Ovary (tissue), 9 donors: ENCODE results near the gene CCNB1. TPM values are rescaled to one million over a fixed set of nuclear protein-coding genes. Genes with fewer than 3 reads are reported as not detected.

ENCODE experiments used
- DNase-seq, 5 donors: peaks; one replicate each; pipeline ENCODE4 v3.0.0-alpha.2; 2019 to 2020
- H3K27ac ChIP-seq, 2 donors: fragments of 200-600 bp; one replicate each; pipeline versions ENCODE4 v1.5.1 to v1.8.0; 2019 to 2022
- H3K27me3 ChIP-seq: fragments of 200-600 bp; one replicate; pipeline ENCODE4 v1.8.0; 2022
- H3K36me3 ChIP-seq: fragments of 200-600 bp; sonication (generic); one replicate; pipeline ENCODE4 v1.5.1; 2019
- H3K4me1 ChIP-seq: one replicate; pipeline ENCODE4 v1.8.1; 2013; ENCODE audit warnings: mild to moderate bottlenecking, moderate library complexity; ENCODE audit not compliant: insufficient read depth
- H3K4me3 ChIP-seq: fragments of 200-600 bp; sonication (generic); one replicate; pipeline ENCODE4 v1.5.1; 2017
- H3K9me3 ChIP-seq, 2 donors: fragments of 200-600 bp in 1 of 2; sonication (generic) in 1 of 2; one replicate each; pipeline versions ENCODE4 v1.5.1 to v1.8.1; 2013 to 2019; ENCODE audit warnings: mild to moderate bottlenecking in 1 of 2, moderate library complexity in 1 of 2
- EP300 ChIP-seq: sonication (generic); formaldehyde crosslinking; IDR thresholded peaks from one replicate; pipeline ENCODE4 v1.6.1; 2017; ENCODE audit warnings: antibody characterized with exemption
- POLR2A ChIP-seq: fragments of 450-650 bp; IDR thresholded peaks from one replicate; pipeline ENCODE4 v1.6.1; 2017; ENCODE audit warnings: antibody characterized with exemption, mild to moderate bottlenecking, moderate library complexity
- WGBS, 3 donors: extraction: QIAGEN DNeasy Blood & Tissue Kit in 1 of 3; methylation state at CpG; one replicate each; pipeline versions ENCODE4 v1.1.5 to v1.1.7; 2013 to 2017; 5-methylcytosine and 5-hydroxymethylcytosine counted together
- intact Hi-C, 4 donors: fragments of 100-400 bp; cut with DNase I; formaldehyde crosslinking; loops; one replicate each; pipeline versions ENCODE4 v1.11.0 to v1.15.1; 2022 to 2023
- polyA plus RNA-seq, 2 donors: library from polyadenylated mRNA; stranded (reverse); fragments of 200-250 nt in 1 of 2; fragments of 350-450 nt in 1 of 2; fragmentation: Illumina TruSeq in 1 of 2; extraction: RNeasy Lipid Tissue Mini Kit (QIAGEN cat#74804) in 1 of 2; gene quantifications; one replicate each; pipeline ENCODE4 v1.2.3, GENCODE V29; 2013 to 2014
- small RNA-seq: library from RNA; depleted of rRNA; stranded (forward); fragments of <200 nt; gene quantifications from one replicate; pipeline ENCODE3, GENCODE V24; 2016
- total RNA-seq, 7 donors: library from RNA; depleted of rRNA in 2 of 7; stranded (reverse); fragments of >200 nt in 2 of 7; fragmentation: NEBNext Ultra II Directional in 3 of 7; extraction: Animal tissue kit (Norgen Biotek cat#: 25700) in 3 of 7; gene quantifications; one replicate each; pipeline versions ENCODE4 v1.1.0 to v1.2.4, GENCODE V29; 2016 to 2023
- TF ChIP-seq, protein P1 (sequence below), 3 donors: fragments of 450-650 bp in 2 of 3; fragments of 200-600 bp in 1 of 3; IDR thresholded peaks; one replicate each; pipeline versions ENCODE4 v1.5.1 to v1.8.0; 2016 to 2022; ENCODE audit warnings: antibody characterized with exemption in 3 of 3, mild to moderate bottlenecking in 1 of 3
- donor health status: DM: no; HTN: no; CAD: no; lungs with moderate emphysema.
- donor health status: DM: no; HTN: no; CAD: no.
- donor health status: Bipolar disorder and iron deficiency.
- donor health status: DM: yes; HTN: yes; CAD: no.
- donor health status: DM: no; HTN: no; CAD: no.
- donor health status: DM: yes; HTN: yes; CAD: no.

Gene CCNB1
- total and polyA plus RNA-seq, 9 donors: 3.5 to 13.9 (median 6.7) TPM

- intact Hi-C loops: no loop called here
- H3K36me3 ChIP-seq: no peaks in the 10 kb centered on the region
- WGBS, 3 donors: 92 to 93% (median 92%) methylated on average over 8 of the region's 8 CpGs
Measured at GRCh38 chr5:69224520-69224919, 57.6 kb downstream of the CCNB1 start.

DNA sequence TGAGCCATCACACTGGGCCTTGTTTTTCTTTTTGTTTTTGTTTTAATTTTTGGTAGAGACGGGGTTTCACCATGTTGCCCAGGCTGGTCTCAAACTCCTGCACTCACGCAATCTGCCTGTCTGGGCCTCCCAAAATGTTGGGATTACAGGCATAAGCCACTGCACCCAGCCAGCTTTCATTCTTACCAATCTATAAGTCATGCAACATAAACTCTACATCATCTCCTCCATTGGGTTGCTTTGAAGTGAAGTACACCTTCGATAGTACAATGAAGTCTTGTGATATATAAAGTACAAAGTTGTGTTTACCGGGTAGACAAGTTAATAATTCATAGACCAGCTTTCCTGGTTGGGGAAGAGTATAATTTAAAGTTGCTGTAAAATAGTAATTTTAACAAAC lies 58.9 kb downstream of the CCNB1 start:
- no peak overlapping the region for H3K27ac ChIP-seq
- DNase-seq: no peak
- no peaks in the 10 kb centered on the region for H3K36me3 ChIP-seq
- H3K9me3 ChIP-seq: no peaks in the 10 kb centered on the region
- H3K4me1 ChIP-seq: peaks cover 1% of the 10 kb centered on the region
- H3K4me3 ChIP-seq: no peak overlapping the region
- TF ChIP-seq POLR2A: no peak
- no peak for TF ChIP-seq EP300
- TF ChIP-seq, protein P1, sequence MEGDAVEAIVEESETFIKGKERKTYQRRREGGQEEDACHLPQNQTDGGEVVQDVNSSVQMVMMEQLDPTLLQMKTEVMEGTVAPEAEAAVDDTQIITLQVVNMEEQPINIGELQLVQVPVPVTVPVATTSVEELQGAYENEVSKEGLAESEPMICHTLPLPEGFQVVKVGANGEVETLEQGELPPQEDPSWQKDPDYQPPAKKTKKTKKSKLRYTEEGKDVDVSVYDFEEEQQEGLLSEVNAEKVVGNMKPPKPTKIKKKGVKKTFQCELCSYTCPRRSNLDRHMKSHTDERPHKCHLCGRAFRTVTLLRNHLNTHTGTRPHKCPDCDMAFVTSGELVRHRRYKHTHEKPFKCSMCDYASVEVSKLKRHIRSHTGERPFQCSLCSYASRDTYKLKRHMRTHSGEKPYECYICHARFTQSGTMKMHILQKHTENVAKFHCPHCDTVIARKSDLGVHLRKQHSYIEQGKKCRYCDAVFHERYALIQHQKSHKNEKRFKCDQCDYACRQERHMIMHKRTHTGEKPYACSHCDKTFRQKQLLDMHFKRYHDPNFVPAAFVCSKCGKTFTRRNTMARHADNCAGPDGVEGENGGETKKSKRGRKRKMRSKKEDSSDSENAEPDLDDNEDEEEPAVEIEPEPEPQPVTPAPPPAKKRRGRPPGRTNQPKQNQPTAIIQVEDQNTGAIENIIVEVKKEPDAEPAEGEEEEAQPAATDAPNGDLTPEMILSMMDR (IDR thresholded peaks at IDR 0.05): no peak
- intact Hi-C loops: no loop called here
- H3K27me3 ChIP-seq: no peaks in the 10 kb centered on the region
- WGBS, 3 donors: 90 to 93% (median 91%) methylated on average over 4 of the region's 4 CpGs

More at GRCh38 chr5:69224520-69224919, 57.6 kb downstream of the CCNB1 start:
- TF ChIP-seq EP300 (no peak), POLR2A (no peak)
- TF ChIP-seq, protein P1 (IDR thresholded peaks at IDR 0.05): no peak
- DNase-seq: no peak
- Histone ChIP-seq H3K27me3 (no peaks in the 10 kb centered on the region), H3K9me3 (no peaks in the 10 kb centered on the region), H3K27ac (no peak overlapping the region), H3K4me3 (no peak overlapping the region), H3K4me1 (peaks cover 1% of the 10 kb centered on the region)

Small RNA genes within 50 kb of the gene (small RNA-seq; reads per million reads assigned to genes)
- gene SNORA50D: not detected

Other genes starting within 250 kb of the CCNB1 start
- gene SLC30A5, start 73.1 kb upstream of the CCNB1 start, total RNA-seq: 10 to 100 TPM; 34.9 to 61.5 (median 46.5) TPM
- 10 to 100 TPM; 25.6 to 36.8 TPM for gene SLC30A5, start 73.1 kb upstream of the CCNB1 start, polyA plus RNA-seq
- gene CENPH, start 22.4 kb downstream of the CCNB1 start, total RNA-seq: 1 to 10 TPM; 2.3 to 6.4 (median 4.2) TPM
- 1 to 10 TPM; 4.3 to 9.6 TPM for gene CENPH, start 22.4 kb downstream of the CCNB1 start, polyA plus RNA-seq
- 10 to 100 TPM in 6 of 7 donors, 1 to 10 TPM in 1; 8.3 to 19.6 (median 14.4) TPM for gene CDK7, start 67.7 kb downstream of the CCNB1 start, total RNA-seq
- 10 to 100 TPM; 17.2 to 20.1 TPM for gene CDK7, start 67.7 kb downstream of the CCNB1 start, polyA plus RNA-seq
- 1 to 10 TPM; 5.7 to 7.8 (median 6.7) TPM for gene CCDC125, start 165.7 kb downstream of the CCNB1 start, total RNA-seq
- gene CCDC125, start 165.7 kb downstream of the CCNB1 start, polyA plus RNA-seq: 1 to 10 TPM; 2.2 to 6.9 TPM
- gene AK6, start 202.4 kb downstream of the CCNB1 start, total RNA-seq: 10 to 100 TPM; 21.2 to 31.5 (median 27.0) TPM
- gene AK6, start 202.4 kb downstream of the CCNB1 start, polyA plus RNA-seq: 10 to 100 TPM; 29.8 to 40.2 TPM
- gene TAF9, start 202.4 kb downstream of the CCNB1 start, total RNA-seq: 10 to 100 TPM; 19.7 to 48.2 (median 34.9) TPM
- gene TAF9, start 202.4 kb downstream of the CCNB1 start, polyA plus RNA-seq: 10 to 100 TPM; 46.2 to 47.2 TPM
- 10 to 100 TPM; 11.9 to 21.7 (median 20.6) TPM for gene RAD17, start 202.7 kb downstream of the CCNB1 start, total RNA-seq
- gene RAD17, start 202.7 kb downstream of the CCNB1 start, polyA plus RNA-seq: 10 to 100 TPM; 11.8 to 16.9 TPM
- 1 to 10 TPM in 4 of 7 donors, under 1 TPM in 3; 0.25 to 9.2 (median 1.9) TPM for gene MARVELD2, start 248.0 kb downstream of the CCNB1 start, total RNA-seq
- 1 to 10 TPM in 1 of 2 donors, under 1 TPM in 1; 0.30 to 1.7 TPM for gene MARVELD2, start 248.0 kb downstream of the CCNB1 start, polyA plus RNA-seq